Measurements from ENCODE around the gene CX3CR1. TPM values are rescaled to one million over a fixed set of nuclear protein-coding genes. Genes with fewer than 3 reads are reported as not detected.

Gene CX3CR1
- total and polyA plus RNA-seq, 2 of the 4 experiments (the other 2 are of a cell fraction): not detected

GRCh38 chr3:39327053-39327745 lies 47.4 kb upstream of the CX3CR1 start:
- H3K27me3 ChIP-seq (ENCODE audit: control insufficient read depth, insufficient read depth, low read length): no peaks in the 10 kb centered on the region; the same call in none of the 2 replicates
- no peak overlapping the region for H2BK20ac ChIP-seq (ENCODE audit: low read depth, low read length)
- ATAC-seq (ENCODE audit: low read depth) (no peak), DNase-seq (no peak)
- no peak overlapping the region for H4K8ac ChIP-seq (ENCODE audit: low read depth in 2 of 2, low read length in 2 of 2)
- no peak overlapping the region for H3K23ac ChIP-seq (ENCODE audit: low read depth, low read length)
- no peak overlapping the region for H2BK120ac ChIP-seq (ENCODE audit: low read depth, low read length)
- H3K4me2 ChIP-seq (ENCODE audit: low read depth, low read length): no peak overlapping the region
- no peak overlapping the region for H3K4ac ChIP-seq (ENCODE audit: low read depth, low read length)
- intact Hi-C loops (cut with micrococcal nuclease) (no loop called here), in situ Hi-C loops (cut with MboI; ENCODE audit: low sequenced_read_pairs) (no loop called here), dilution Hi-C loops (cut with HindIII; ENCODE audit: low sequenced_read_pairs, unreplicated experiment) (no loop called here)
- no peak overlapping the region for H2BK5ac ChIP-seq (ENCODE audit: low read depth, low read length, poor library complexity, severe bottlenecking)
- no peak for TF ChIP-seq RFX5 (IDR thresholded peaks at IDR 0.05; ENCODE audit: low read depth, low read length)
- no peak for TF ChIP-seq MXI1 (IDR thresholded peaks at IDR 0.05; ENCODE audit: borderline replicate concordance, low read depth, low read length)
- TF ChIP-seq CHD1 (IDR thresholded peaks at IDR 0.05; ENCODE audit: low read depth, low read length): no peak
- TF ChIP-seq BHLHE40 (IDR thresholded peaks at IDR 0.05; ENCODE audit: low read depth, low read length): no peak
- TF ChIP-seq CEBPB (IDR thresholded peaks at IDR 0.05; ENCODE audit: low read depth, low read length): no peak
- no peak for TF ChIP-seq ELK1 (IDR thresholded peaks at IDR 0.05; ENCODE audit: borderline replicate concordance, low read depth, low read length)
- no peak for TF ChIP-seq MAFK (IDR thresholded peaks at IDR 0.05; ENCODE audit: low read depth, low read length)
- no peak for TF ChIP-seq CTCF (conservative IDR thresholded peaks at IDR 0.05; ENCODE audit: low read depth, low read length)
- no peak for TF ChIP-seq USF2 (IDR thresholded peaks at IDR 0.05; ENCODE audit: low read depth, low read length)
- TF ChIP-seq POLR2A (IDR thresholded peaks at IDR 0.05; ENCODE audit: low read depth, low read length): no peak
- TF ChIP-seq SMC3 (IDR thresholded peaks at IDR 0.05; ENCODE audit: low read depth, low read length): no peak
- no peak for TF ChIP-seq MAZ (IDR thresholded peaks at IDR 0.05; ENCODE audit: borderline replicate concordance, low read depth, low read length)
- TF ChIP-seq FOS (IDR thresholded peaks at IDR 0.05; ENCODE audit: low read depth, low read length): no peak
- ChIA-PET POLR2A (ENCODE audit: unreplicated experiment) (no interaction called here), CTCF (no interaction called here)
- H3K18ac ChIP-seq (ENCODE audit: low read depth, low read length): no peak overlapping the region
- H3K9me1 ChIP-seq (ENCODE audit: insufficient read depth, low read length): no peaks in the 10 kb centered on the region
- no peak overlapping the region for H3K9ac ChIP-seq (ENCODE audit: low read depth, low read length)
- no peak overlapping the region for H3K56ac ChIP-seq (ENCODE audit: extremely low read depth, insufficient read depth, low read length)
- BruUV-seq (replicated peaks): no TSS peak
- H3K14ac ChIP-seq (replicated peaks; ENCODE audit: low read depth, low read length): no peak overlapping the region
- H4K91ac ChIP-seq (ENCODE audit: insufficient read depth, low read depth, low read length): no peak overlapping the region
- no peaks in the 10 kb centered on the region for H3K4me1 ChIP-seq (ENCODE audit: control insufficient read depth, insufficient read depth, low read length)
- H3K9me3 ChIP-seq (ENCODE audit: control insufficient read depth, insufficient read depth, low read length): no peaks in the 10 kb centered on the region
- H3K4me3 ChIP-seq (ENCODE audit: insufficient read depth, low read depth, low read length): no peak overlapping the region
- WGBS, 2 experiments (ENCODE audit: extremely low coverage in 2 of 2, insufficient read length in 1 of 2): 57% methylated on average over 1 of the region's 4 CpGs; no CpG with 5 or more reads in 1 of the 2 experiments
- no peak overlapping the region for H2AK9ac ChIP-seq (replicated peaks; ENCODE audit: low read depth, low read length, poor library complexity)
- H3K27ac ChIP-seq (ENCODE audit: insufficient read depth, low read length): no peak overlapping the region
- no peak overlapping the region for H2BK15ac ChIP-seq (ENCODE audit: low read depth, low read length)
- H2AK5ac ChIP-seq (ENCODE audit: low read depth, low read length): no peak overlapping the region
- H4K20me1 ChIP-seq (ENCODE audit: insufficient read depth, low read length): no peaks in the 10 kb centered on the region
- H3K36me3 ChIP-seq (ENCODE audit: control insufficient read depth, insufficient read depth, low read length): no peaks in the 10 kb centered on the region
- no peak overlapping the region for H4K5ac ChIP-seq (ENCODE audit: low read depth, low read length)
- no peaks in the 10 kb centered on the region for H3K79me1 ChIP-seq (ENCODE audit: low read depth in 1 of 2, low read length in 2 of 2)
- no peak overlapping the region for H2AFZ ChIP-seq (replicated peaks; ENCODE audit: low read length, poor library complexity)
